Endothelial cell of umbilical vein (primary cell): ENCODE measurements around the gene ADM5. TPM values are rescaled to one million over a fixed set of nuclear protein-coding genes. Genes with fewer than 3 reads are reported as not detected.
A peak's percentile ranks its signal among the peaks of the same experiment; 100 is the strongest.

Experiments
- Bru-seq: library from RNA; stranded (reverse); fragments of 400-500 nt; gene quantifications from one replicate; lab custom pipeline; 2021; lab: Mats Ljungman, UMichigan
- BruChase-seq, 2 experiments: library from RNA; stranded (reverse); fragments of 400-500 nt; gene quantifications; one replicate each; lab custom pipeline; 2021; lab: Mats Ljungman, UMichigan
- BruUV-seq: library from RNA; stranded (reverse); fragments of 400-500 nt; replicated peaks from 2 replicates; lab custom pipeline; 2021; lab: Mats Ljungman, UMichigan
- CTCF ChIA-PET: fragments of 300-600, 350-600 bp; sonication (Branson Sonifier 250); formaldehyde crosslinking; loops from one replicate; lab custom pipeline; 2021; ENCODE audit warnings: antibody characterized with exemption, inconsistent platforms; lab: Charles Lee
- POLR2A ChIA-PET: fragments of 300-600, 350-600 bp; sonication (Branson Sonifier 250); formaldehyde crosslinking; loops from one replicate; lab custom pipeline; 2021; ENCODE audit warnings: antibody characterized with exemption, inconsistent platforms; lab: Charles Lee
- DNase-seq: peaks from one replicate; pipeline ENCODE4 v3.0.0-alpha.2; 2011; ENCODE audit warnings: low read depth, low spot score
- FAIRE-seq: peaks from 2 replicates; lab custom pipeline; 2011; peaks lifted over from hg19 to GRCh38; lab: Jason Lieb, UNC
- H2AFZ ChIP-seq: 2 replicates; pipeline ENCODE4 v1.6.0; 2012; ENCODE audit warnings: low read depth, low read length, control low read depth, inconsistent platforms
- H3K27ac ChIP-seq: 2 replicates; pipeline ENCODE4 v1.5.1; 2011; ENCODE audit warnings: low read depth, mild to moderate bottlenecking, control low read depth, low read length, moderate library complexity; ENCODE audit not compliant: insufficient read depth
- H3K27me3 ChIP-seq, 2 experiments: 2 replicates each; pipeline versions ENCODE4 v1.6.0 to v1.6.1; 2011; ENCODE audit warnings: low read length in 2 of 2, mixed read lengths in 1 of 2; ENCODE audit not compliant: control insufficient read depth in 2 of 2, insufficient read depth in 2 of 2
- H3K36me3 ChIP-seq, 2 experiments: 2 replicates in 1 of 2; 3 replicates in 1 of 2; pipeline ENCODE4 v1.5.1; 2011; ENCODE audit warnings: low read length in 2 of 2, mild to moderate bottlenecking in 1 of 2, moderate library complexity in 1 of 2; ENCODE audit not compliant: control insufficient read depth in 2 of 2, insufficient read depth in 2 of 2; ENCODE audit errors: extremely low read depth in 1 of 2
- H3K4me1 ChIP-seq: 3 replicates; pipeline ENCODE4 v1.5.1; 2011; ENCODE audit warnings: mild to moderate bottlenecking, low read length; ENCODE audit not compliant: control insufficient read depth, insufficient read depth; ENCODE audit errors: extremely low read depth
- H3K4me2 ChIP-seq: 2 replicates; pipeline ENCODE4 v1.6.1; 2011; ENCODE audit warnings: low read length, control low read depth, mixed read lengths; ENCODE audit not compliant: insufficient read depth
- H3K4me3 ChIP-seq, 3 experiments: fragments of 200-600 bp in 1 of 3; sonication (generic), shearing (Covaris generic) in 1 of 3; replicated peaks in 1 of 3; 2 replicates each; pipeline ENCODE4 v1.5.1; 2011 to 2016; ENCODE audit warnings: control low read depth in 3 of 3, low read length in 3 of 3, mild to moderate bottlenecking in 2 of 3, inconsistent platforms in 1 of 3, low read depth in 1 of 3, moderate library complexity in 1 of 3; ENCODE audit not compliant: insufficient read depth in 1 of 3
- H3K79me2 ChIP-seq: 2 replicates; pipeline ENCODE4 v1.6.0; 2012; ENCODE audit warnings: low read length, inconsistent platforms; ENCODE audit not compliant: control insufficient read depth, insufficient read depth
- H3K9ac ChIP-seq: replicated peaks from 2 replicates; pipeline ENCODE3; 2011; ENCODE audit warnings: low read length, control low read depth; ENCODE audit not compliant: insufficient read depth; ENCODE audit errors: extremely low read depth
- H3K9me1 ChIP-seq: replicated peaks from 3 replicates; pipeline ENCODE4 v1.6.0; 2011; ENCODE audit warnings: mild to moderate bottlenecking, low read length; ENCODE audit not compliant: control insufficient read depth, insufficient read depth; ENCODE audit errors: extremely low read depth
- H3K9me3 ChIP-seq: replicated peaks from 2 replicates; pipeline ENCODE4 v1.5.1; 2012; ENCODE audit warnings: low read length, inconsistent platforms; ENCODE audit not compliant: control insufficient read depth, insufficient read depth
- H4K20me1 ChIP-seq: replicated peaks from 2 replicates; pipeline ENCODE3; 2011; ENCODE audit warnings: mild to moderate bottlenecking, low read length; ENCODE audit not compliant: control insufficient read depth, insufficient read depth; ENCODE audit errors: extremely low read depth
- CTCF ChIP-seq, 2 donors: IDR thresholded peaks; 1 replicate in 1 of 2; 2 replicates in 1 of 2; pipeline ENCODE4 v1.5.1; 2011; ENCODE audit warnings: low read length in 2 of 2, mild to moderate bottlenecking in 2 of 2, moderate library complexity in 2 of 2, control low read depth in 1 of 2, inconsistent platforms in 1 of 2, low read depth in 1 of 2; ENCODE audit not compliant: insufficient read depth in 1 of 2; ENCODE audit errors: extremely low read depth in 1 of 2
- EZH2 ChIP-seq: IDR thresholded peaks from 2 replicates; pipeline ENCODE4 v1.6.1; 2012; ENCODE audit warnings: borderline replicate concordance, low read depth, mild to moderate bottlenecking, moderate library complexity, low read length, inconsistent platforms; ENCODE audit not compliant: severe bottlenecking
- FOS ChIP-seq: IDR thresholded peaks from 2 replicates; pipeline ENCODE4 v1.6.1; 2011; ENCODE audit warnings: mild to moderate bottlenecking, low read length, moderate library complexity, borderline replicate concordance; ENCODE audit not compliant: insufficient read depth
- JUN ChIP-seq: IDR thresholded peaks from 2 replicates; pipeline ENCODE4 v1.6.1; 2011; ENCODE audit warnings: borderline replicate concordance, low read depth; ENCODE audit not compliant: insufficient read length, insufficient read depth
- POLR2A ChIP-seq: IDR thresholded peaks from 2 replicates; pipeline ENCODE4 v1.6.1; 2012; ENCODE audit warnings: low read depth, mild to moderate bottlenecking, control low read depth, low read length
- dilution Hi-C: fragments of 300-500 bp; cut with MboI; formaldehyde crosslinking; loops from one replicate; pipeline ENCODE4 v1.15.0; 2019; ENCODE audit warnings: low sequenced_read_pairs; ENCODE audit not compliant: extremely low pct_ligation_motif_present
- intact Hi-C: fragments of 100-400 bp; cut with micrococcal nuclease; formaldehyde crosslinking; loops from one replicate; pipeline ENCODE4 v1.10.0; 2022
- long read RNA-seq: library from polyadenylated mRNA; stranded (forward); transcript quantifications from one replicate; pipeline ENCODE4 v2.0.0, GENCODE V29; 2021
- polyA minus RNA-seq, 3 experiments: library from RNA; depleted of rRNA, polyadenylated mRNA; stranded (reverse); fragments of >200 nt; gene quantifications; 1 replicate in 1 of 3; 2 replicates in 2 of 3; pipeline ENCODE4 v1.2.3, GENCODE V29; 2011
- polyA plus RNA-seq, 4 experiments: library from polyadenylated mRNA; depleted of rRNA in 3 of 4; stranded (reverse) in 3 of 4; unstranded in 1 of 4; fragments of >200 nt; gene quantifications; 2 replicates each; pipeline versions ENCODE4 v1.2.1 to v1.2.3, GENCODE V29; 2011 to 2012; ENCODE audit warnings: missing spikeins in 1 of 4
- total RNA-seq: library from RNA; stranded (reverse); gene quantifications from 2 replicates; pipeline ENCODE4 v1.2.3, GENCODE V29; 2021

Gene ADM5
- 3.3 and 4.4 TPM in 2 replicates for total RNA-seq
- 3.3 and 4.5 TPM in 2 replicates for polyA plus RNA-seq
- 0.66 and 1.1 TPM in 2 replicates for polyA plus RNA-seq (2011; cell fraction: cytosol; rRNA removed)
- 15.0 and 15.1 TPM in 2 replicates for polyA plus RNA-seq (2011; cell fraction: nucleus; rRNA removed)
- 0.63 and 1.3 TPM in 2 replicates for polyA plus RNA-seq (2012)
- 0.97 and 1.2 TPM in 2 replicates for polyA minus RNA-seq
- 3.7 TPM for polyA minus RNA-seq (2011; cell fraction: cytosol; rRNA and poly(A)+ RNA removed)
- 3.6 and 5.0 TPM in 2 replicates for polyA minus RNA-seq (2011; cell fraction: nucleus; rRNA and poly(A)+ RNA removed)
- Bru-seq, nascent RNA: percentile 57 among the genes with signal in this experiment
- percentile 77 among the genes with signal in this experiment for BruChase-seq, experiment 1, labeled RNA remaining after a 6-hour chase
- BruChase-seq, experiment 2, labeled RNA remaining after a 2-hour chase: percentile 74 among the genes with signal in this experiment
- long read RNA-seq, transcript ADM5-201 (2 exons, 1,718 nt): major isoform, 7 of 25 reads
- long read RNA-seq, partial matches to known transcripts: 0 of 25 reads
- long read RNA-seq, other reads (novel, unspliced or antisense): 18 of 25 reads

- Histone ChIP-seq H3K27me3 (no peaks in the 10 kb centered on the region), H4K20me1 (no peaks in the 10 kb centered on the region), H3K36me3 (peaks cover 2 to 18% of the 10 kb centered on the region in 2 experiments), H3K9ac (peak within 1 kb of the TSS; percentile 7), H3K27ac (no peak within 1 kb of the TSS), H3K9me1 (no peaks in the 10 kb centered on the region), H3K4me2 (peak within 1 kb of the TSS; percentile 65), H3K4me1 (peaks cover 40% of the 10 kb centered on the region), H3K9me3 (no peaks in the 10 kb centered on the region), H2AFZ (peak within 1 kb of the TSS; percentile 20), H3K4me3 (peak within 1 kb of the TSS; percentile 12 to 74 (median 56)), H3K79me2 (no peaks in the 10 kb centered on the region)
- no TSS peak for BruUV-seq
- TF ChIP-seq JUN (no peak), CTCF (IDR thresholded peaks at IDR 0.05; ENCODE audit: extremely low read depth in 1 of 2, insufficient read depth in 1 of 2, low read depth in 1 of 2, low read length in 2 of 2) (peak; percentile 55 to 82), FOS (no peak), POLR2A (peak; percentile 18), EZH2 (no peak)
- intact Hi-C loops (loop anchor here (2.0 to 5.0 kb wide), 2 partner anchors 27 to 118 kb away; no protein-coding TSS in a partner anchor), dilution Hi-C loops (no loop called here)
- ChIA-PET POLR2A (no interaction called here), CTCF (interaction anchor here (0.9 to 2.9 kb wide), 4 partner anchors 9 to 109 kb away, joined by 3 to 9 read pairs (median 3); partner anchors contain the start of gene NOSIP)
- DNase-seq (peak; percentile 54), FAIRE-seq (peak; percentile 57)
Observed at GRCh38 chr19:49689133-49690078, at the start of gene ADM5. Gene ADM5, plus strand, starts transcription at chr19:49689594. Its CDS starts 244 bp downstream, at chr19:49689838.
